GM12878 (cell line): ENCODE results near the gene AOPEP. TPM values are rescaled to one million over a fixed set of nuclear protein-coding genes. Genes with fewer than 3 reads are reported as not detected.

Experiments
- ATAC-seq: fragments of 200-7000 bp; cut with Tn5 transposase; 3 replicates; pipeline ENCODE4 v1.9.1; 2020; ENCODE audit warnings: mild to moderate bottlenecking, moderate library complexity
- BruUV-seq: library from RNA; stranded (reverse); fragments of 400-500 nt; replicated peaks from 2 replicates; lab custom pipeline; 2021; lab: Mats Ljungman, UMichigan
- CTCF ChIA-PET: fragments of 300-600 bp; sonication (Branson Sonifier 250); formaldehyde crosslinking; extraction: SDS; loops from one replicate; lab custom pipeline; 2021; ENCODE audit warnings: inconsistent platforms; lab: Yijun Ruan, JAX
- POLR2A ChIA-PET: fragments of 350-600 bp; formaldehyde crosslinking; extraction: SDS; loops from one replicate; lab custom pipeline; 2021; ENCODE audit warnings: inconsistent platforms; lab: Charles Lee
- RAD21 ChIA-PET: fragments of 300-600 bp; sonication (Branson Sonifier 250); formaldehyde crosslinking; loops from one replicate; lab custom pipeline; 2023; ENCODE audit warnings: antibody characterized with exemption; ENCODE audit not compliant: unreplicated experiment; lab: Charles Lee
- SMC1A ChIA-PET: fragments of 300-600 bp; sonication (Branson Sonifier 250); formaldehyde crosslinking; loops from one replicate; lab custom pipeline; 2023; ENCODE audit not compliant: unreplicated experiment, uncharacterized antibody; lab: Charles Lee
- DNase-seq: peaks from one replicate; pipeline ENCODE4 v3.0.0-alpha.2; 2011; ENCODE audit warnings: low read depth, low spot score
- FAIRE-seq: peaks from 3 replicates; lab custom pipeline; 2011; peaks lifted over from hg19 to GRCh38; lab: Jason Lieb, UNC
- H2AFZ ChIP-seq: 2 replicates; pipeline ENCODE4 v1.6.0; 2011; ENCODE audit warnings: low read depth, low read length, control low read depth; ENCODE audit not compliant: control insufficient read depth
- H3K27ac ChIP-seq: 2 replicates; pipeline ENCODE4 v1.5.1; 2011; ENCODE audit warnings: control low read depth; ENCODE audit not compliant: control insufficient read depth, insufficient read depth
- H3K27me3 ChIP-seq, 2 experiments: replicated peaks in 1 of 2; 2 replicates each; pipeline versions ENCODE4 v1.6.0 to v1.6.1; 2011; ENCODE audit warnings: low read length in 1 of 2; ENCODE audit not compliant: control insufficient read depth in 2 of 2, insufficient read depth in 2 of 2
- H3K36me3 ChIP-seq, 2 experiments: 2 replicates each; pipeline ENCODE4 v1.5.1; 2011; ENCODE audit warnings: low read length in 1 of 2; ENCODE audit not compliant: control insufficient read depth in 2 of 2, insufficient read depth in 2 of 2
- H3K4me1 ChIP-seq: 2 replicates; pipeline ENCODE4 v1.6.1; 2011; ENCODE audit warnings: mild to moderate bottlenecking, low read length, moderate library complexity, mixed read lengths; ENCODE audit not compliant: control insufficient read depth, insufficient read depth
- H3K4me2 ChIP-seq: 2 replicates; pipeline ENCODE4 v1.6.0; 2011; ENCODE audit warnings: control low read depth; ENCODE audit not compliant: control insufficient read depth, insufficient read depth
- H3K4me3 ChIP-seq: fragments of 200-600 bp; sonication (generic); 2 replicates; pipeline ENCODE4 v1.5.1; 2016
- H3K79me2 ChIP-seq: 2 replicates; pipeline ENCODE4 v1.6.0; 2011; ENCODE audit warnings: low read length; ENCODE audit not compliant: control insufficient read depth, insufficient read depth
- H3K9ac ChIP-seq: 2 replicates; pipeline ENCODE4 v1.8.0; 2011; ENCODE audit warnings: low read length, control low read depth, mixed read lengths; ENCODE audit not compliant: control insufficient read depth, insufficient read depth
- H3K9me3 ChIP-seq: replicated peaks from 3 replicates; pipeline ENCODE4 v1.5.1; 2011; ENCODE audit warnings: mild to moderate bottlenecking, low read length; ENCODE audit not compliant: control insufficient read depth, insufficient read depth
- H4K20me1 ChIP-seq: 2 replicates; pipeline ENCODE4 v1.6.0; 2011; ENCODE audit not compliant: control insufficient read depth, insufficient read depth
- ASH2L ChIP-seq: fragments of 300-600, 200-600 bp; sonication (generic); IDR thresholded peaks from 2 replicates; pipeline ENCODE4 v1.6.1; 2017; ENCODE audit warnings: low read depth, mild to moderate bottlenecking, borderline replicate concordance
- E2F4 ChIP-seq: IDR thresholded peaks from 2 replicates; pipeline ENCODE4 v1.6.1; 2012; ENCODE audit warnings: low read depth, low read length, improper control_type of control experiment
- EED ChIP-seq: sonication (generic); IDR thresholded peaks from 2 replicates; pipeline ENCODE4 v1.6.1; 2016; ENCODE audit warnings: antibody characterized with exemption, low read depth
- ETV6 ChIP-seq, 2 experiments: fragments of 450-650 bp in 1 of 2; IDR thresholded peaks in 1 of 2; conservative IDR thresholded peaks in 1 of 2; 2 replicates each; pipeline ENCODE4 v1.6.1; 2014; ENCODE audit warnings: antibody characterized with exemption in 1 of 2, borderline replicate concordance in 1 of 2, low read depth in 1 of 2, mild to moderate bottlenecking in 1 of 2, moderate library complexity in 1 of 2
- MYC ChIP-seq: IDR thresholded peaks from 2 replicates; pipeline ENCODE4 v1.6.1; 2011; ENCODE audit warnings: mild to moderate bottlenecking, low read length, moderate library complexity, inconsistent platforms; ENCODE audit not compliant: insufficient read depth, insufficient replicate concordance, insufficient read length, severe bottlenecking
- NKRF ChIP-seq: fragments of 450-650 bp; conservative IDR thresholded peaks from 2 replicates; pipeline ENCODE4 v1.6.1; 2017; ENCODE audit warnings: mild to moderate bottlenecking, moderate library complexity
- PAX5 ChIP-seq: IDR thresholded peaks from 2 replicates; pipeline ENCODE4 v1.6.1; 2011; ENCODE audit warnings: low read depth, low read length, borderline replicate concordance
- RAD51 ChIP-seq: fragments of 450-650 bp; IDR thresholded peaks from 2 replicates; pipeline ENCODE4 v1.6.1; 2016; ENCODE audit warnings: moderate library complexity, mild to moderate bottlenecking, inconsistent platforms
- SP1 ChIP-seq: IDR thresholded peaks from one replicate; pipeline ENCODE4 v1.6.1; 2011; ENCODE audit warnings: low read depth, low read length
- WRNIP1 ChIP-seq: IDR thresholded peaks from 2 replicates; pipeline ENCODE4 v1.6.1; 2011; ENCODE audit warnings: low read depth, low read length, improper control_type of control experiment, borderline replicate concordance
- WGBS: methylation state at CpG from one replicate; pipeline ENCODE4 v1.1.6; 2016; ENCODE audit warnings: low lambda C conversion rate; ENCODE audit not compliant: insufficient replicate concordance, insufficient coverage; ENCODE audit errors: missing lambda C conversion rate; 5-methylcytosine and 5-hydroxymethylcytosine counted together
- in situ Hi-C: fragments of 300-500 bp; cut with MboI; formaldehyde crosslinking; loops from 9 replicates; pipeline ENCODE4 v1.14.3; 2018; ENCODE audit warnings: mixed read lengths
- intact Hi-C: fragments of 100-400 bp; cut with micrococcal nuclease; formaldehyde crosslinking; loops from one replicate; pipeline ENCODE4 v1.14.2; 2022; ENCODE audit not compliant: unreplicated experiment
- polyA plus RNA-seq, 11 experiments: library from polyadenylated mRNA; depleted of rRNA in 4 of 11; unstranded in 6 of 11; stranded (reverse) in 5 of 11; fragments of >200 nt; fragmentation: Nextera tagmentation in 4 of 11; fragmentation: Illumina TruSeq in 1 of 11; extraction: Ambion mirVana in 4 of 11; extraction: Trizol in 1 of 11; gene quantifications; 1 replicate in 1 of 11; 2 replicates in 10 of 11; pipeline versions ENCODE4 v1.2.1 to v1.2.3, GENCODE V29; 2011 to 2016; ENCODE audit warnings: inconsistent platforms in 2 of 11, missing spikeins in 2 of 11, low read depth in 1 of 11
- total RNA-seq, 4 experiments: library from RNA; depleted of rRNA in 3 of 4; stranded (reverse); fragments of >200 nt in 3 of 4; fragmentation: Illumina TruSeq in 1 of 4; extraction: Trizol in 1 of 4; gene quantifications; 2 replicates each; pipeline versions ENCODE4 v1.2.1 to v1.2.3, GENCODE V29; 2013 to 2021
- TF ChIP-seq, protein P1 (sequence below): IDR thresholded peaks from 2 replicates; pipeline ENCODE4 v1.6.1; 2012; ENCODE audit warnings: improper control_type of control experiment, low read depth, low read length; ENCODE audit not compliant: insufficient replicate concordance

Gene AOPEP
- total and polyA plus RNA-seq, 10 of the 15 experiments (the other 5 are each of a cell fraction or from before 2014, with no cell fraction given): 2.3 to 16.9 (median 10.1) TPM

DNA sequence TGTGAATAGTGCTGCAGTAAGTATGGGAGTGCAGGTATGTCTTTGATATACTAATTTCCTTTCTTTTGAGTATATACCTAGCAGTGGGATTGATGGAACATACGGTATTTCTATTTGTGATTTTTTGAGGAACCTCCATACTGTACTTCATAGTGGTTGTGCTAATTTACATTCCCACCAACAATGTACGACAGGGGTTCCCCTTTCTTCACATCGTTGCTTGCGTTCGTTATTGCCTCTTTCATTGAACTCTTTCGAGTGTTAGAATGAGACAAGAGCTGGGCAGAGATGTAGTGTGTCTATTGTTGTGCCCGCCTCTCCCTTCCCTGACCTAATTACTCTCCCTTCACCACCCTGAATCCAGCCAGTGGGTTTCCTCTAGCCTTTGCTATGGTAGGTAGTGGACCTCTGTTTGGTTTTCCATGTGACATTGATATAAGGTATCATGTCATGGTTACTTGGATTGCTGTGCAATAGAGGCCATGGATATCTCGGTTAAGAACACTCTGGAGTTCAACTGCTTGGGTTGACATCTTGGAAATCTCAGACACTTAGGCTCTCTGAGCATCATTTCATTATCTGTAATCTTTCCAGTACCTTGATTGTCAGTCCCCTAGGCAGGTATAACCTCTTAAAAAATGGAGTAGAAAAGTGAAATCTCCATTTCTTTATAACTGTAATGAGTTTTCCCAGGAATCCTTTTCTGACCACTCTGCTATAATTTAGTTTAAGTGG lies 19.5 kb downstream of the AOPEP start:
- peaks cover 10% of the 10 kb centered on the region; the same call in 2 of the 3 replicates for H3K9me3 ChIP-seq
- no peak overlapping the region for H3K4me3 ChIP-seq
- H3K27me3 ChIP-seq: no peaks in the 10 kb centered on the region
- H3K79me2 ChIP-seq: no peaks in the 10 kb centered on the region
- ChIA-PET SMC1A (no interaction called here), RAD21 (no interaction called here), CTCF (no interaction called here), POLR2A (interaction anchor here (0.7 kb wide), 1 partner anchor 33 kb away, joined by 3 read pairs; no protein-coding TSS in a partner anchor)
- no peak overlapping the region for H3K27ac ChIP-seq
- 53% methylated on average over 8 of the region's 8 CpGs for WGBS
- no peaks in the 10 kb centered on the region for H3K4me1 ChIP-seq
- in situ Hi-C loops (no loop called here), intact Hi-C loops (no loop called here)
- H3K9ac ChIP-seq: no peak overlapping the region
- H3K4me2 ChIP-seq: no peak overlapping the region
- H3K36me3 ChIP-seq: peaks cover 0 to 4% of the 10 kb centered on the region in 2 experiments; a peak in 1 of 4 replicates
- no peak for ATAC-seq
- no TSS peak for BruUV-seq
- no peak for DNase-seq
- no peak overlapping the region for H2AFZ ChIP-seq
- H4K20me1 ChIP-seq: no peaks in the 10 kb centered on the region
- TF ChIP-seq, protein P1, sequence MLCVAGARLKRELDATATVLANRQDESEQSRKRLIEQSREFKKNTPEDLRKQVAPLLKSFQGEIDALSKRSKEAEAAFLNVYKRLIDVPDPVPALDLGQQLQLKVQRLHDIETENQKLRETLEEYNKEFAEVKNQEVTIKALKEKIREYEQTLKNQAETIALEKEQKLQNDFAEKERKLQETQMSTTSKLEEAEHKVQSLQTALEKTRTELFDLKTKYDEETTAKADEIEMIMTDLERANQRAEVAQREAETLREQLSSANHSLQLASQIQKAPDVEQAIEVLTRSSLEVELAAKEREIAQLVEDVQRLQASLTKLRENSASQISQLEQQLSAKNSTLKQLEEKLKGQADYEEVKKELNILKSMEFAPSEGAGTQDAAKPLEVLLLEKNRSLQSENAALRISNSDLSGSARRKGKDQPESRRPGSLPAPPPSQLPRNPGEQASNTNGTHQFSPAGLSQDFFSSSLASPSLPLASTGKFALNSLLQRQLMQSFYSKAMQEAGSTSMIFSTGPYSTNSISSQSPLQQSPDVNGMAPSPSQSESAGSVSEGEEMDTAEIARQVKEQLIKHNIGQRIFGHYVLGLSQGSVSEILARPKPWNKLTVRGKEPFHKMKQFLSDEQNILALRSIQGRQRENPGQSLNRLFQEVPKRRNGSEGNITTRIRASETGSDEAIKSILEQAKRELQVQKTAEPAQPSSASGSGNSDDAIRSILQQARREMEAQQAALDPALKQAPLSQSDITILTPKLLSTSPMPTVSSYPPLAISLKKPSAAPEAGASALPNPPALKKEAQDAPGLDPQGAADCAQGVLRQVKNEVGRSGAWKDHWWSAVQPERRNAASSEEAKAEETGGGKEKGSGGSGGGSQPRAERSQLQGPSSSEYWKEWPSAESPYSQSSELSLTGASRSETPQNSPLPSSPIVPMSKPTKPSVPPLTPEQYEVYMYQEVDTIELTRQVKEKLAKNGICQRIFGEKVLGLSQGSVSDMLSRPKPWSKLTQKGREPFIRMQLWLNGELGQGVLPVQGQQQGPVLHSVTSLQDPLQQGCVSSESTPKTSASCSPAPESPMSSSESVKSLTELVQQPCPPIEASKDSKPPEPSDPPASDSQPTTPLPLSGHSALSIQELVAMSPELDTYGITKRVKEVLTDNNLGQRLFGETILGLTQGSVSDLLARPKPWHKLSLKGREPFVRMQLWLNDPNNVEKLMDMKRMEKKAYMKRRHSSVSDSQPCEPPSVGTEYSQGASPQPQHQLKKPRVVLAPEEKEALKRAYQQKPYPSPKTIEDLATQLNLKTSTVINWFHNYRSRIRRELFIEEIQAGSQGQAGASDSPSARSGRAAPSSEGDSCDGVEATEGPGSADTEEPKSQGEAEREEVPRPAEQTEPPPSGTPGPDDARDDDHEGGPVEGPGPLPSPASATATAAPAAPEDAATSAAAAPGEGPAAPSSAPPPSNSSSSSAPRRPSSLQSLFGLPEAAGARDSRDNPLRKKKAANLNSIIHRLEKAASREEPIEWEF: no peak
- TF ChIP-seq E2F4: no peak
- no peak for TF ChIP-seq MYC
- no peak for TF ChIP-seq ETV6 (conservative IDR thresholded peaks at IDR 0.05 in 1 of 2, IDR thresholded peaks at IDR 0.05 in 1 of 2; ENCODE audit: borderline replicate concordance in 1 of 2, low read depth in 1 of 2)
- TF ChIP-seq PAX5: no peak
- no peak for TF ChIP-seq WRNIP1
- TF ChIP-seq EED: no peak
- TF ChIP-seq NKRF: no peak
- TF ChIP-seq SP1: no peak
- TF ChIP-seq RAD51: no peak
- TF ChIP-seq ASH2L: no peak
- no peak for FAIRE-seq
